H54 (cell line): ENCODE measurements around the gene ACY1.

ENCODE experiments used
- DNase-seq: peaks from one replicate; pipeline ENCODE4 v3.0.0; 2011; ENCODE audit warnings: low spot score, mixed read lengths; ENCODE audit not compliant: insufficient read length
- FAIRE-seq: peaks from 3 replicates; lab custom pipeline; 2011; peaks lifted over from hg19 to GRCh38; lab: Jason Lieb, UNC
- POLR2A ChIP-seq: IDR thresholded peaks from 2 replicates; pipeline ENCODE4 v1.6.1; 2011; ENCODE audit warnings: low read depth, mild to moderate bottlenecking, low read length

Gene ACY1

GRCh38 chr3:52034212-52034611, 50.9 kb downstream of the ACY1 start:
- FAIRE-seq (no peak), DNase-seq (no peak)
- no peak for TF ChIP-seq POLR2A

GRCh38 chr3:52034651-52035050, 51.3 kb downstream of the ACY1 start:
- DNase-seq, result no peak
- FAIRE-seq, result no peak
- TF ChIP-seq POLR2A, result no peak

- no peak for FAIRE-seq
- no peak for DNase-seq
Measured at GRCh38 chr3:52036222-52036694, 52.9 kb downstream of the ACY1 start.

GRCh38 chr3:52036829-52037228, 53.5 kb downstream of the ACY1 start:
- FAIRE-seq (no peak), DNase-seq (no peak)
- no peak for TF ChIP-seq POLR2A

More at GRCh38 chr3:52036222-52036694, 52.9 kb downstream of the ACY1 start:
- TF ChIP-seq POLR2A, result no peak

GRCh38 chr3:52037291-52037690, 54.0 kb downstream of the ACY1 start:
- no peak for TF ChIP-seq POLR2A
- DNase-seq (no peak), FAIRE-seq (no peak)

DNA sequence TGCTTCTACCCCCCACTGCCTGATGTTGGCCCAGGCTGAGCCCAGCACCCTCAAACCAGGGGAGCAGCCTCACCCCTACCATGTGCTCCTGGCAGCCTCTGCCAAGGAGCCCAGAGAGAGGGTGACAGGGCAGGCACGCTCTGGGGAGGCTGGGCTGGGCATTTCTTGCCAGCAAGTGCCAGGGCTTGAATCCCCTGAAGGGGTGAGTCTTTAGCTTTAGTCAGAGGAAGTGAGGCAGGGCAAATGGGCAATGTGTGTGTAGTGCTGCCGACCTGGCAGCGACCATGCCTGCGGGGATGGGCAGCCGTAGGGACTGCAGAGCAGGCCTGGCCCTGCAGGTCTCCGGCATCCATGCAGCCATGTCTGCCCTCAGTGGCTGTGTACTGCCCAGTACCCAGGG, 54.9 kb downstream of the ACY1 start:
- FAIRE-seq, result no peak
- DNase-seq, result peak; percentile 64
- no peak for TF ChIP-seq POLR2A
